HEK293 (cell line): ENCODE results near the gene OXA1L.
"Not testable (repeated sequence)": the region's sequence is repeated elsewhere in the genome, so short reads cannot be mapped to it uniquely, and the experiment has no call there.

ENCODE experiments used
- CTCF ChIA-PET: fragments of 350-600 bp; formaldehyde crosslinking; extraction: SDS; loops from one replicate; lab custom pipeline; 2021; ENCODE audit warnings: antibody characterized with exemption; lab: Yijun Ruan, JAX
- POLR2A ChIA-PET: fragments of 300-600 bp; formaldehyde crosslinking; extraction: SDS; loops from one replicate; lab custom pipeline; 2020; ENCODE audit warnings: antibody characterized with exemption, inconsistent platforms; lab: Yijun Ruan, JAX
- H3K27ac ChIP-seq: fragments of 200-500 bp; sonication (Bioruptor generic); 2 replicates; pipeline ENCODE4 v1.5.1; 2014; ENCODE audit warnings: low read depth, low read length, control low read depth, inconsistent platforms; ENCODE audit errors: extremely low read depth
- H3K36me3 ChIP-seq, 2 experiments: fragments of 200-500 bp in 1 of 2; sonication (Bioruptor generic) in 1 of 2; 1 replicate in 1 of 2; 2 replicates in 1 of 2; pipeline ENCODE4 v1.5.1; 2014 to 2017; ENCODE audit warnings: inconsistent platforms in 2 of 2, low read length in 2 of 2; ENCODE audit not compliant: control insufficient read depth in 2 of 2, insufficient read depth in 1 of 2
- H3K4me1 ChIP-seq: fragments of 200-500 bp; sonication (Bioruptor generic); 2 replicates; pipeline ENCODE4 v1.5.1; 2014; ENCODE audit warnings: mild to moderate bottlenecking, low read length, inconsistent platforms; ENCODE audit not compliant: control insufficient read depth, insufficient read depth
- H3K4me3 ChIP-seq: 2 replicates; pipeline ENCODE4 v1.5.1; 2011; ENCODE audit warnings: low read depth, mild to moderate bottlenecking, control low read depth, low read length, moderate library complexity
- H3K9me3 ChIP-seq: fragments of 200-500 bp; sonication (Bioruptor generic); 2 replicates; pipeline ENCODE4 v1.5.1; 2014; ENCODE audit warnings: low read depth, low read length, inconsistent platforms; ENCODE audit not compliant: control insufficient read depth, insufficient read depth
- ATF2 ChIP-seq: fragments of 450-650 bp; formaldehyde crosslinking; IDR thresholded peaks from 2 replicates; pipeline ENCODE4 v1.5.1; 2016; ENCODE audit warnings: missing biosample characterization, missing genetic modification characterization, low read depth
- KLF9 ChIP-seq: fragments of 450-650 bp; formaldehyde crosslinking; IDR thresholded peaks from 2 replicates; pipeline ENCODE4 v1.5.1; 2016; ENCODE audit warnings: missing biosample characterization, missing genetic modification characterization, low read depth
- MEIS1 ChIP-seq: sonication (generic); formaldehyde crosslinking; IDR thresholded peaks from 2 replicates; pipeline ENCODE4 v1.8.1; 2022; ENCODE audit warnings: missing genetic modification reagents, mild to moderate bottlenecking, borderline replicate concordance
- OSR2 ChIP-seq: fragments of 450-650 bp; formaldehyde crosslinking; IDR thresholded peaks from 2 replicates; pipeline ENCODE4 v1.5.1; 2016; ENCODE audit warnings: missing biosample characterization, missing genetic modification characterization
- PBX3 ChIP-seq: sonication (generic); formaldehyde crosslinking; IDR thresholded peaks from 2 replicates; pipeline ENCODE4 v1.8.1; 2022; ENCODE audit warnings: mild to moderate bottlenecking, moderate library complexity, missing genetic modification reagents
- SP3 ChIP-seq: fragments of 450-650 bp; formaldehyde crosslinking; IDR thresholded peaks from 2 replicates; pipeline ENCODE4 v1.5.1; 2016; ENCODE audit warnings: missing biosample characterization, missing genetic modification characterization
- ZBTB26 ChIP-seq: fragments of 450-650 bp; formaldehyde crosslinking; optimal IDR thresholded peaks from 2 replicates; pipeline ENCODE3; 2016; ENCODE audit warnings: missing biosample characterization, mild to moderate bottlenecking, missing genetic modification characterization
- ZBTB44 ChIP-seq: fragments of 450-650 bp; IDR thresholded peaks from 2 replicates; pipeline ENCODE4 v1.5.1; 2018; ENCODE audit warnings: missing biosample characterization, mild to moderate bottlenecking, missing genetic modification characterization
- ZNF114 ChIP-seq: fragments of 450-650 bp; formaldehyde crosslinking; IDR thresholded peaks from 2 replicates; pipeline ENCODE4 v1.5.0; 2017; ENCODE audit warnings: missing biosample characterization, missing genetic modification characterization
- ZNF184 ChIP-seq: fragments of 450-650 bp; IDR thresholded peaks from 2 replicates; pipeline ENCODE4 v1.5.1; 2018; ENCODE audit warnings: missing biosample characterization, mild to moderate bottlenecking, missing genetic modification characterization
- ZNF2 ChIP-seq: fragments of 450-650 bp; formaldehyde crosslinking; IDR thresholded peaks from 2 replicates; pipeline ENCODE4 v1.5.1; 2016; ENCODE audit warnings: missing biosample characterization, missing genetic modification characterization
- ZNF266 ChIP-seq: fragments of 450-650 bp; formaldehyde crosslinking; IDR thresholded peaks from 2 replicates; pipeline ENCODE4 v1.5.1; 2016; ENCODE audit warnings: missing biosample characterization, missing genetic modification characterization, low read depth
- ZNF302 ChIP-seq: fragments of 450-650 bp; formaldehyde crosslinking; IDR thresholded peaks from 2 replicates; pipeline ENCODE4 v1.5.1; 2016; ENCODE audit warnings: missing biosample characterization, missing genetic modification characterization, low read depth
- ZNF416 ChIP-seq: fragments of 450-650 bp; formaldehyde crosslinking; IDR thresholded peaks from 2 replicates; pipeline ENCODE4 v1.5.1; 2016; ENCODE audit warnings: missing biosample characterization, missing genetic modification characterization
- ZNF426 ChIP-seq: fragments of 450-650 bp; formaldehyde crosslinking; IDR thresholded peaks from 2 replicates; pipeline ENCODE4 v1.5.1; 2017; ENCODE audit warnings: missing biosample characterization, missing genetic modification characterization, mild to moderate bottlenecking, inconsistent platforms, moderate library complexity
- ZNF544 ChIP-seq: fragments of 450-650 bp; formaldehyde crosslinking; IDR thresholded peaks from 2 replicates; pipeline ENCODE4 v1.5.0; 2017; ENCODE audit warnings: missing biosample characterization, missing genetic modification characterization
- ZNF555 ChIP-seq: fragments of 450-650 bp; formaldehyde crosslinking; conservative IDR thresholded peaks from 2 replicates; pipeline ENCODE4 v1.5.1; 2017; ENCODE audit warnings: missing biosample characterization, mild to moderate bottlenecking, missing genetic modification characterization, inconsistent platforms
- ZNF571 ChIP-seq: fragments of 450-650 bp; formaldehyde crosslinking; IDR thresholded peaks from 2 replicates; pipeline ENCODE4 v1.5.0; 2017; ENCODE audit warnings: missing biosample characterization, missing genetic modification characterization
- ZNF610 ChIP-seq: fragments of 450-650 bp; formaldehyde crosslinking; IDR thresholded peaks from 2 replicates; pipeline ENCODE4 v1.5.1; 2016; ENCODE audit warnings: missing biosample characterization, missing genetic modification characterization, borderline replicate concordance
- ZNF785 ChIP-seq: fragments of 450-650 bp; formaldehyde crosslinking; IDR thresholded peaks from 2 replicates; pipeline ENCODE4 v1.5.1; 2016; ENCODE audit warnings: missing biosample characterization, missing genetic modification characterization
- ZNF843 ChIP-seq: fragments of 450-650 bp; formaldehyde crosslinking; IDR thresholded peaks from 2 replicates; pipeline ENCODE4 v1.5.1; 2016; ENCODE audit warnings: missing biosample characterization, missing genetic modification characterization
- ZSCAN23 ChIP-seq: fragments of 450-650 bp; formaldehyde crosslinking; IDR thresholded peaks from 2 replicates; pipeline ENCODE4 v1.5.1; 2016; ENCODE audit warnings: missing biosample characterization, missing genetic modification characterization

Gene OXA1L

GRCh38 chr14:22774011-22774706, 7.7 kb downstream of the OXA1L start (continued):
- TF ChIP-seq ZNF266 (tag by site-specific recombination) (no peak), ZNF610 (tag by site-specific recombination) (no peak), ZNF2 (tag by site-specific recombination) (no peak), ZNF114 (tag by site-specific recombination) (no peak), ZNF555 (no peak)

- H3K27ac ChIP-seq = no peak overlapping the region
- no peaks in the 10 kb centered on the region for H3K4me1 ChIP-seq
- ChIA-PET CTCF (interaction anchor here (0.6 to 4.5 kb wide), 3 partner anchors 10 to 78 kb away, joined by 3 to 34 read pairs (median 4); partner anchors contain the start of gene OXA1L), POLR2A (interaction anchor here (1.5 kb wide), 1 partner anchor 10 kb away, joined by 4 read pairs; the partner anchor contains the start of gene OXA1L)
- H3K4me3 ChIP-seq = no peak overlapping the region
- H3K36me3 ChIP-seq = peaks cover 8 to 34% of the 10 kb centered on the region in 2 experiments; a peak in 2 of 3 replicates
- H3K9me3 ChIP-seq = no peaks in the 10 kb centered on the region
- TF ChIP-seq ZBTB26 = no peak
- no peak for TF ChIP-seq ZNF184 (tag by site-specific recombination)
- TF ChIP-seq SP3 (tag by site-specific recombination) = no peak
- TF ChIP-seq ZSCAN23 (tag by site-specific recombination) = no peak
These were observed 9.7 kb downstream of the OXA1L start for GRCh38 chr14:22776215-22776614.

- not testable (repeated sequence) for H3K9me3 ChIP-seq, H3K4me1 ChIP-seq, H3K27ac ChIP-seq, H3K4me3 ChIP-seq
- ChIA-PET POLR2A (interaction anchor here (0.5 kb wide), 1 partner anchor 89 kb away, joined by 3 read pairs; no protein-coding TSS in a partner anchor), CTCF (interaction anchor here (0.6 to 4.5 kb wide), 10 partner anchors 10 to 217 kb away, joined by 3 to 34 read pairs (median 6); partner anchors contain the start of gene OXA1L)
- peaks cover 2 to 28% of the 10 kb centered on the region in 2 experiments; a peak in 1 of 3 replicates for H3K36me3 ChIP-seq
These were observed 10.4 kb downstream of the OXA1L start for GRCh38 chr14:22776849-22777248.

- Histone ChIP-seq H3K4me1 (no peaks in the 10 kb centered on the region), H3K4me3 (no peak overlapping the region), H3K9me3 (no peaks in the 10 kb centered on the region), H3K27ac (no peak overlapping the region), H3K36me3 (peaks cover 0 to 18% of the 10 kb centered on the region in 2 experiments; a peak in 1 of 3 replicates)
- TF ChIP-seq ZBTB44 (no peak), ZNF544 (tag by site-specific recombination) (no peak), OSR2 (tag by site-specific recombination) (no peak), ZNF843 (no peak), ZNF416 (tag by site-specific recombination) (no peak), ZNF571 (tag by site-specific recombination) (no peak), PBX3 (CRISPR knock-in tag) (no peak), MEIS1 (CRISPR knock-in tag) (no peak), ZNF426 (tag by site-specific recombination) (no peak), ZNF302 (tag by site-specific recombination) (no peak), ZNF2 (tag by site-specific recombination) (no peak), KLF9 (tag by site-specific recombination) (no peak), ATF2 (no peak), ZNF785 (tag by site-specific recombination) (no peak)
- CTCF ChIA-PET = interaction anchor here (0.5 to 4.5 kb wide), 16 partner anchors 11 to 811 kb away, joined by 3 to 34 read pairs (median 4); no protein-coding TSS in a partner anchor
- POLR2A ChIA-PET = interaction anchor here (1.1 kb wide), 1 partner anchor 12 kb away, joined by 7 read pairs; no protein-coding TSS in a partner anchor
These were observed 11.6 kb downstream of the OXA1L start for GRCh38 chr14:22778084-22778483.
